Dermis microvascular lymphatic vessel endothelial cell (primary cell): Measurements from ENCODE around the gene FKBP2. TPM values are rescaled to one million over a fixed set of nuclear protein-coding genes. Genes with fewer than 3 reads are reported as not detected.
"Not testable (repeated sequence)": the region's sequence is repeated elsewhere in the genome, so short reads cannot be mapped to it uniquely, and the experiment has no call there.

ENCODE experiments used
- DNase-seq, 2 donors: peaks; one replicate each; pipeline versions ENCODE4 v3.0.0 to v3.0.0-alpha.2; 2010; ENCODE audit warnings: low read depth in 2 of 2
- total RNA-seq: library from RNA; depleted of rRNA; stranded (reverse); fragments of >200 nt; gene quantifications from 2 replicates; pipeline ENCODE4 v1.2.1, GENCODE V29; 2014

FKBP2 gene
- total RNA-seq, 1 donor from 2014 or later: 51.3 TPM

GRCh38 chr11:64233913-64234586 lies 6.8 kb upstream of the FKBP2 start, which contains the start of gene VEGFB:
VEGFB (plus strand) TSS chr11:64234584; CDS start chr11:64234834, 250 bp downstream.
- peak in 1 of 2 donors; percentile 78 for DNase-seq

DNA sequence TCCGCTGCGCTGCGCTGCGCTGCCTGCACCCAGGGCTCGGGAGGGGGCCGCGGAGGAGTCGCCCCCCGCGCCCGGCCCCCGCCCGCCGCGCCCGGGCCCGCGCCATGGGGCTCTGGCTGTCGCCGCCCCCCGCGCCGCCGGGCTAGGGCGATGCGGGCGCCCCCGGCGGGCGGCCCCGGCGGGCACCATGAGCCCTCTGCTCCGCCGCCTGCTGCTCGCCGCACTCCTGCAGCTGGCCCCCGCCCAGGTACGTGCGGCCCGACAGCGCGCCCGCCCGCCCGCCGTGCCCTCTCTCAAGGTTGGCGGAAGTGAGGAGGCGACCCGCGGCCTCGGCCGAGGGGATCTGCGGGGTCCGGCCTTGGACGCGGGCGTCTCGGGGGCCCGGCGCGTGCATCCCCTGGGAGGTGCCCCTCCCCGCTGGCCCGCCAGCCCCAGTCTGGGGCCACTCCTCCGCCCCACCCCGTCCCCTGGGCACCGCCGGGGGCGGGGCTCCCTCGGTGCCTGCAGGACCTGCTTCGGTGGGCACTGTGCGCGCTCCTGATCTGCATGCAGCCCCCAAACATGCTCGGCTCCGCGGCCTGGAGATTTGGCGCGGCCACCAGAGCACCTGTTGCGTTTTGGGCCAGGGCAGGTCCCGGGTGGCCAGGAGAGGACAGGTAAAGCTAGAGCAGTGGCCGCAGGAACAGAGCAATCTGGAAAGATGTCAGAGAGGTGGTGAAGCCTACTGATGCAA lies 6.1 kb upstream of the FKBP2 start:
- peak in 1 of 2 donors; percentile 40 for DNase-seq

GRCh38 chr11:64235437-64236161 lies 5.3 kb upstream of the FKBP2 start:
- DNase-seq: no peak

- DNase-seq: no peak
Measured at GRCh38 chr11:64237484-64237951, 3.4 kb upstream of the FKBP2 start.

GRCh38 chr11:64238076-64238475 lies 2.8 kb upstream of the FKBP2 start:
- DNase-seq: no peak

- DNase-seq: no peak
Measured at GRCh38 chr11:64238999-64239398, 1.9 kb upstream of the FKBP2 start.

DNA sequence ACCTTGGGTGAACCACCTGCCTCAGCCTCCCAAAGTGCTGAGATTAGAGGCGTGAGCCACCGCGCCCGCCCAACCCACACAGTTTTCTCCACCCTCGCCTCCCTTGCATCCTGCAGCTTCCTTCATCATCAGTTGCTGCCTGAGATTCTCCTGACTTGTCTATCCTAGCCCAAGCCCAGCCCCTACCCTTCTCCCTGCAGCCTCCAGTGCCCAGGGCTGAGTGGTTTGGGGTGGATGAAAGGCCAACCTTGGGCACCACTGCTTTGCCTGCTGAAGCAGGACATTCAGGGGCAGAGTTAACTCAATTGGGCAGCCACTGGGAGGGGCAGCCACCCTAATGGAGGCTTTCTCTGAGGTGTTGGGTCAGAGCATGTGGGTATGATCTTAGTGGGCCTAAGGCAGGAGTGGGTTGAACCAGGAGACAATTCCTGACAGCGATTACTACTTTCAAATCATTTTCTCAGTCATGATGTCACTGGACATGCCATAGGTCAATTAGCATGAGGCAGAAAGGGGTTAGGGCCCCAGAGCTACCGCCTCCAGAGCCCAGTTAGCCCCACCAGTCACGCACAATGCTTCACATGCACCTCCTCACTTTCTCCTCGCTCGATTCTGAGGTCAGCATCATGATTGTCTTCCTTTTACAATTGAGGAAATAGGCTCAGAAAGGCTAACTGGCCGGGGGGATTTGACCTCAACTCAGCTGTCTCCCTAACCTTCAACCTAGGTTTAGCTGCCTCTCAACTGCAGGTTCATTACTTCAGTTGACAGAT lies 1.0 kb upstream of the FKBP2 start:
- no peak for DNase-seq

DNA sequence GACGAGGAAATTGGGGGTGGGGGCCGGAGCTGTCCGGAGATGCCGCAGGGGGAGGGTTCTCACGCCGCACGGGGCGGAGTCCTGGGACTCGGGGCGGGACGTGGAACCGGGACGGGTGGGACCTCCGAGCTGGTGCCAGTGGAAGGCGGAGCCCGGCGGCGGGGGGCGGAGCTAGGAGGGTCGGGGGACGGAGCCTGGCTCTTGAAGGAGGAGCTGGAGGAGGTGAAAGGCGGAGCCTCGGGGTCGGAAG lies 271 bp downstream of the FKBP2 start:
- DNase-seq: peak in 1 of 2 donors; percentile 96

DNA sequence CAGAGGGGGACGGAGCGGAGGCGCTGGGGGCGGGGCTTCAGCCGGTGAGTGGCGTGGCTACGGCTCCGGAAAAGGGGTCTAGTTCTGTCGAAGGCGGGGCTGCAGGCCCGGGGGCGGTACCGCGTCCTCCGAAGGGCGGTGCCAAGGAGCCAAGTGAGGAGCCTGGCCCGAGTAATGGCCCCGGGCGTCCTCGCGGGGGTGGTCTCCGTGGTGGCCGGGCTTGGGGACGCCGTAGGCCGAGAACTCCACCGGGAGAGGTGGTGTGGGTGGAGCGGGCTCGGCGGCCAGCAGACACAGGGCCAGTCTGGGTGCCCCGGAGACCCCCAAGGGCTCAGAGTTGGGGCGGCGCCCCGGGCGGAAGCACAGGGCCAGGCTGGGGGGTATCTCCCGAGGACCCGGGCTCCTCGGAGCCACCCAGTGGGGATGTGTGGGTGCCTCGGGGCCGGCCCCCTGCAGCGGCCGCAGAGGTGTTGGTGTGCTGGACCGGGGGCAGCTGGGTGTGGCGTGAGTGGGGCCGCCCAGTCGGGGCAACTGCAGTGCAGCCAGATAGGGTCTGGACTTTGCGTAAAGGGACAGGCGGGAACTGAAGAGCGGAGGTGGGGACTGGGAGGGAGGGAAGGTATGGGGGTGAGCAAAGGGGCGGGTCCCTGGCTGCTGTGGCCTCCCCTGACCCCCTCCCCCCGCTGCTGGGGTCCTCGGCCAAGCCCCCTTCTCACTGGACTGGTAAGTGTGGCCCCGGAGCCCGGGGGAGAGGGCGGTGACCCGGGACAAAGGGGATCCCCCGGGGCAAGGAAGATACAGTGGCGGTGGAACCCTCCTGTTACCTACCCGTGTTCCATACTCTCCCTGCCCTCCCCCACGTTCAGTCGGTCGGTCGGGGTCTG lies 838 bp downstream of the FKBP2 start:
- peak in 1 of 2 donors; percentile 100 for DNase-seq

DNA sequence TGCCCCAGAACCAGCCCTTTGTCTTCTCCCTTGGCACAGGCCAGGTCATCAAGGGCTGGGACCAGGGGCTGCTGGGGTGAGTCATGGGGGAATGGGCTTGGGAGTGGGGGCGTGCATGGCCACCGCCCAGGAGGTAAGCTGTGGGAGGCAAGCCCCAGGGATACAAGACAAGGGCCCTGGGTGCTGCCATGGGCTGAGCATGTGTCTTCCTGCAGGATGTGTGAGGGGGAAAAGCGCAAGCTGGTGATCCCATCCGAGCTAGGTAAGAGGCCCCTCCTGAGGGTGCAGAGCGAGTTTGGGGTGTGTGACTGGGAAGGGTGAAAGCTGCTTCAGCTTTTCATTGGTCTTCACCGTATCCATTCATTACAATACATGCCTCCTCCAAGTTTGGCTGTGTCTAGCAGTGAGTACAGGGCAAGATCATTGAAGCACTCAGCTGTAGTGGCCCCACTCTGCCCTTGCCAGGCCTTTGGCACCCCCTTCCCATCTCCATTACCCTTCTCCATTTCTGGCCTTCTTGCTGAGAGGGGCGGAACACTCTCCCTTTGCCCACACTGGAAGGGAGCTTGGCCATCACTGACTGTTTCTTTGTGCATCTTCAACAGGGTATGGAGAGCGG lies 2.5 kb downstream of the FKBP2 start:
- DNase-seq: no peak

DNA sequence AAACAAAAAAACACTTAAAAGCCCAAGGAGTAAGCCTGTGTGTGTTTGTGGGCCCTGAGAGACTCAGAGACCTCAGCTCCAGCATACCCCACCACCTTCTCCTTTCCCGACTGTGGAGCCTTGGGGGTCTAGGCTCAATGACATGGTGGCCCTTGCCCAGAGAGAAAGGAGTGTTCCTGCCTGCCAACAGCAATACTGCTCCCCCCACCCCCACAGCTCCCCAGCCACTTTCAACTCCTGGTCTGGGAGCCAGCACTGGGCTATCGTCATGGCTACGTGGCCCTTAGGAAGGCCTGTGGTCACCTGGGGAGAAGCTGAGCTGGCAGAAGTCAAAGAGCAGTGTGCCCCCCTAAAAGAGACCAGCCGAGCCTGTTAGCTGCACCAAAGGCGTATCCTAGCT lies 3.2 kb downstream of the FKBP2 start:
- no peak for DNase-seq

DNA sequence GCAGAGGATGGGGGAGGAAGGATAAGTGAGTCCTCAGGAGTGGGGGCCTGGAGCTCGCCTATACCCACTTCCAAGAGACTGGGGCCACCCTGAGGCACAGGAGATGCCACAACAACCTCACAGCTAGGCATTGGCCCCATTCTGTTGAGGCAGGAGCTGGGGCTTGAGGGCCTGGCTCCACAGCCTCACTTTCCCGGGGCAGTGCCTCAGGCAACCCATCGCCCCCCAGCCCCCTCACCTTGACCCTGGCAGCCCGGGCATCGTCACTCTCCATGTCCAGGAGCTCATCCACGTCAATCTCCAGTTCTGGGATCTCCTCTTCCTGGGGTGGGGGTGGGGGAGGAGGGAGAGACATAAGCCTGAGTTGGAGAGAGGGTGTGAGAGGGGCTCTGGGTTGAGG lies 4.1 kb downstream of the FKBP2 start:
- no peak for DNase-seq

GRCh38 chr11:64245401-64245796 lies 4.5 kb downstream of the FKBP2 start:
- no peak for DNase-seq

DNA sequence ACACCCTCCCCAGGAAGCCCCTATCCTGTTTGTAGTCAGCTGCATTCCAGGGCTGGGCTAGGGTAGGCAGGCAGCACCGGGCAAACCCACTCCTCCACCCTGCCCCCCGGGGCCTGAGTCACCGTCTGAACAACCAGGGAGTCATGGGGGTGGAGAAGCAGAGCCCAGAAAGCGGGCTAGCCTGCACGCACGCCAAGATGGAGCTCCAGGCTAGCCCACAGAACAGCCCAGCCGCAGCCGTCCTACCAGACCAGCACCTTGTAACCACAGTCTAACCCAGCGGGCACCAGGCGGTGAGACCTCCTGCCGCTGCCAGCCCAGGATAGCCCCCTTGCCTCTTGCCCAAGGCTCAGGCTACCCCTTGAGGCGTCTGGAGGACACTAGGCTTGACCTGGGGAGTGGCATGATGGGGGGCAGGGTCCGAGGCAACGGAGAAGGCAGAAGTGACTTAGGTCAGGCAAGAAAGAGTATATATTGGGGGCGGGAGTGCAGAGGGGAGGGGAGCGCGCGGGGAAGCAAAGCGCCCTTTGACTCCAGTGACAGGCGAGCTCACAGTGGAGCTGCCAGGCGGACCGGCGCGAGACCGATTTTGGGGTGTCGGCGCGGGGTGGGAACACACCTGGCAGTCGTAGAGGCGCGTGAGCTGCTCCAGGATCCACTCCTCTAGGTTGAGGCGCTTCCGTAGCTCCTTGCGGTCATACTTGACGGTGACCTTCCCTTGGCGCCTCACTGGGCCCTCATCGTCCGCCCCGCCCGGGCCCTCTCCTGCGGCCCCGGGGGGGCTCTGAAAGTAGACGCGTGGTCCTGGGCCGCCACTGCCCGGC lies 5.1 kb downstream of the FKBP2 start:
- DNase-seq: peak in 1 of 2 donors; percentile 90

- not testable (repeated sequence) for DNase-seq
Measured at GRCh38 chr11:64246621-64246870, 5.7 kb downstream of the FKBP2 start.

- peak; percentile 51 to 89 for DNase-seq
Measured at GRCh38 chr11:64246871-64247728, 6.2 kb downstream of the FKBP2 start, which contains the start of gene PPP1R14B. PPP1R14B (minus strand) TSS chr11:64246943; CDS start chr11:64246673, 270 bp downstream.

GRCh38 chr11:64247729-64248531 lies 7.0 kb downstream of the FKBP2 start:
- no peak for DNase-seq

DNA sequence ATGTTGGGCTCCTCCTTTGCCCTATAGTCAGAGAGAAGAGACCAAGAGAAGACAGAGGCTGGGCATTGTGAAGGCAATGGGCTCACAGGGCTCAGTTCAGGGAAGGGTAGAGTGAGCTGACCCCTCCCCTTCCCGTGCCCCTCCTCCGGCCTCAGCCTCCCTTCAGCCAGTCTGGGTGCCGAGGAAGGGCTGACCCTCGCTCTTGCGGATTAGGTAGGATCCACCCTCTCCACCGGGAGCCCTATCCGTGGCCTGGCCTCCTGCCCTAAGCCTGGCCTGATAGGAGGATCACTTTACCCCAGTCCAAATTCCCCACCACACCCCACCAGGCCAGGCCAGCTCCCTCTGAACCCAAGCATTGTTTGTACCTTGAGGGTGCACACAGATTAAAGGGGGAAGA lies 7.7 kb downstream of the FKBP2 start:
- no peak for DNase-seq
